Activated CD4-positive, alpha-beta T cell treated with anti-CD3 and anti-CD28 coated beads for 36 hours (primary cell): Measurements from ENCODE around the gene GNAL. TPM values are rescaled to one million over a fixed set of nuclear protein-coding genes. Genes with fewer than 3 reads are reported as not detected.
A peak's percentile ranks its signal among the peaks of the same experiment; 100 is the strongest.
"Not testable (repeated sequence)": the region's sequence is repeated elsewhere in the genome, so short reads cannot be mapped to it uniquely, and the experiment has no call there.

Source experiments
- ATAC-seq: fragments of 200-7000 bp; cut with Tn5 transposase; one replicate; pipeline ENCODE4 v1.10.0; 2021; ENCODE audit warnings: mild to moderate bottlenecking, moderate library complexity
- CTCF ChIA-PET: fragments of 350-600 bp; sonication (Branson Sonifier 250); formaldehyde crosslinking; loops from one replicate; lab custom pipeline; 2021; ENCODE audit warnings: antibody characterized with exemption; lab: Charles Lee
- POLR2A ChIA-PET: fragments of 350-600 bp; sonication (Branson Sonifier 250); formaldehyde crosslinking; loops from one replicate; lab custom pipeline; 2021; ENCODE audit warnings: antibody characterized with exemption, inconsistent platforms; lab: Charles Lee
- DNase-seq: peaks from one replicate; pipeline ENCODE4 v3.0.0-alpha.2; 2020
- H3K27ac Mint-ChIP-seq: one replicate; pipeline ENCODE4 v1.8.0; 2021; ENCODE audit warnings: mixed read lengths
- H3K27me3 Mint-ChIP-seq: one replicate; pipeline ENCODE4 v1.8.0; 2021; ENCODE audit warnings: mixed read lengths
- H3K36me3 Mint-ChIP-seq: one replicate; pipeline ENCODE4 v1.8.0; 2021; ENCODE audit warnings: low read depth, mixed read lengths
- H3K4me1 Mint-ChIP-seq: one replicate; pipeline ENCODE4 v1.8.0; 2021; ENCODE audit warnings: mixed read lengths
- H3K4me3 Mint-ChIP-seq: one replicate; pipeline ENCODE4 v1.8.0; 2021; ENCODE audit warnings: mild to moderate bottlenecking, moderate library complexity, mixed read lengths
- H3K9me3 Mint-ChIP-seq: one replicate; pipeline ENCODE4 v1.8.0; 2021; ENCODE audit warnings: low read depth, mixed read lengths
- intact Hi-C, 2 experiments: fragments of 100-400 bp; cut with DNase I in 1 of 2; cut with micrococcal nuclease in 1 of 2; formaldehyde crosslinking; loops; one replicate each; pipeline versions ENCODE4 v1.14.2 to v1.15.1; 2022 to 2024; cut with DNase I, micrococcal nuclease
- total RNA-seq, 2 experiments: library from RNA; stranded (reverse); gene quantifications; one replicate each; pipeline ENCODE4 v1.2.3, GENCODE V29; 2021

The GNAL gene
- total RNA-seq, 2 experiments from 2014 or later: 0.07 to 0.21 TPM

DNA sequence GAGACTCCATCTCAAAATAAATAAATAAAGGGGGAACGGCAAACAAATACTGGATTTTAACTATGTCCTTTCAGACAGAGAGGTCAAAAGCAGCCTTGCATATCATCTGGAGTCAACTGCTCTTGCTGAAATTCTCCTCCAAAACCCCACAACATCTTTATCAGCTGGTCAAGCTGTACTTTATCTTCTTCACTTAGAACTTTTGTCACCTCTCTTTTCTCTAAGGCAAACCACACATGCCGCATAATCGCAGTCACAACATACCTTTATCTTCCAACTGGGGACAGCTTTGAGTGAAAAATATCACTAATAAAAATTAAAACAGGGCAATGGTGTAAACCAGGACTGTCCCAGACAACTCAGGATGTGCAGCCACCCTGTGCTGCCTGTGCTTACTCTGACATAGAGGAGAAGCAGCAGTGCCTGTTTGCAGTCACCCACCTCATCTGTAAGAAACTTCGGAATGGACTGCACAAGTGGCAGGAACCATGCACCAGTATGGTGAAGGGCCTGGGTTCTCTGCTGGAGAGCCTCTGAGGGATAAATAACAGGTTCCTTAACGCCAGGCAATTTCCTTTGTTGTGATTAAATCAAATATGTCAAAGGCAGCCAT is 212.9 kb downstream of the GNAL start:
- intact Hi-C loops: no loop called here
- ChIA-PET CTCF (interaction anchor here (0.6 kb wide), 1 partner anchor 22 kb away, joined by 3 read pairs; no protein-coding TSS in a partner anchor), POLR2A (no interaction called here)
- Mint-ChIP-seq H3K36me3 (peaks cover 35% of the 10 kb centered on the region), H3K9me3 (no peaks in the 10 kb centered on the region), H3K27ac (no peak overlapping the region), H3K27me3 (no peaks in the 10 kb centered on the region), H3K4me3 (no peak overlapping the region), H3K4me1 (peaks cover 7% of the 10 kb centered on the region)
- ATAC-seq: no peak
- DNase-seq: no peak

DNA sequence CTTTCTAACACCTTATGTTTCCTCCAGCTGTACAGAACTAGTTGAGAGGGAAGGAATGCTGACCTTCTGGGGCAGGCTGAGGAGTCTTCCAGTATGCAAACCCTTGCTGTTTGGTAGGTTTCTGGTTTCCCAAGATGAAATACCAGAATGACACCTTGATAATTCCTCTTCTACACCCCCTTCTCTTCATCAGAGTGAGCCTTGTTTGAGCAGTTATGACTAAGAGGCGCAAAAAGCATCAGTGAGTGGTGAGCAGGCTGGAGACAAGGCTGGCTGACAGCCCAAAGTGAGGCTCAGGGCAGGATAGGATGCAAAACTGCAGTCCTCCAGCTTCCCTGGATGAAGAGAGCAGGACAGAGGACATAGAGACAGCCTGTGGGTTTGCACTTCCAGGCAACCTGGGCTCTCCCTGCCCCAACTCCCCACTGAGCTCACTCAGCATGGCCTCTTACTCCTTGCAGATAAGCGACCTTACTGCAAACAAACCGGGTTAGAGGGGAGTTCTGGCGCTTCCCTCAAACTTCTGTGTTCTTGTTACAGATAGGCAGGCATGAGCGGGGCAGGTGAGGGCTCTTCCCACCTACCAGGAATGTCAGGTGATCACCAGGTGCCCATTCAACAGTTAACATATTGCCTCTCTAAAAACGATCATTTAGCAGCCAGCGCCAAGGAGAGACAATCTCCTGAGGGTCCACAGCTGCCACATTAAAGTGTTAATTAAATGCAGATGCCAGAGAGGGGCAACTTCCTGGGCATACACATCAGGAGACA is 213.6 kb downstream of the GNAL start:
- H3K27me3 Mint-ChIP-seq: no peaks in the 10 kb centered on the region
- intact Hi-C loops: no loop called here

GRCh38 chr18:11905613-11906012 is 216.5 kb downstream of the GNAL start:
- ATAC-seq: no peak
- peaks cover 24% of the 10 kb centered on the region for H3K36me3 Mint-ChIP-seq
- no peak overlapping the region for H3K27ac Mint-ChIP-seq
- H3K4me1 Mint-ChIP-seq: peaks cover 18% of the 10 kb centered on the region
- POLR2A ChIA-PET: no interaction called here
- intact Hi-C loops: loop anchor here in 1 of 2 experiments (5.0 kb wide), 1 partner anchor 1993 kb away; the partner anchor contains the start of gene VAPA
- H3K4me3 Mint-ChIP-seq: no peak overlapping the region
- H3K9me3 Mint-ChIP-seq: no peaks in the 10 kb centered on the region
- no peaks in the 10 kb centered on the region for H3K27me3 Mint-ChIP-seq
- CTCF ChIA-PET: interaction anchor here (0.6 to 1.4 kb wide), 4 partner anchors 70 to 133 kb away, joined by 3 to 5 read pairs (median 3); no protein-coding TSS in a partner anchor
- DNase-seq: no peak

More for the DNA sequence above, 213.6 kb downstream of the GNAL start:
- ChIA-PET POLR2A (no interaction called here), CTCF (interaction anchor here (0.6 kb wide), 1 partner anchor 21 kb away, joined by 3 read pairs; no protein-coding TSS in a partner anchor)
- H3K4me1 Mint-ChIP-seq: peaks cover 11% of the 10 kb centered on the region
- DNase-seq (no peak), ATAC-seq (peak; percentile 30)
- peaks cover 28% of the 10 kb centered on the region for H3K36me3 Mint-ChIP-seq
- H3K27ac Mint-ChIP-seq: no peak overlapping the region
- H3K9me3 Mint-ChIP-seq: no peaks in the 10 kb centered on the region
- H3K4me3 Mint-ChIP-seq: no peak overlapping the region

DNA sequence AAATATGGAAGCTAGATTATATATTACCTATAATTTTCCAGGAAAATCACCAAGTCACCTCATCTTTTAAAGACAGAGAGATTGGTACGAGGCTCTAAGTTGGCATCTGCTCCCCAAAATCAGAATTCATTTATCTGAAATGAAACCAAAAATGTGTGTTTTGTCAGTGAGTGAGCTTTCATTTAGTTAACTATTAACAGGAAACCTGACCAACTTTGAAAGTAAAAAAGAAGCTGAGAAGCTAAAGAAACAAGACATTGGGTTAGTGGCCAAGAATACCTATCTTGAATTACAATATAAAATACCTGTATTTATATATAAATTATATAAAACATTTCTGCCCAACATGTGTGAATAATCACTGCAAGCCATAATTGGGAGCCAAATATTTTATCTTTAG is 217.1 kb downstream of the GNAL start:
- intact Hi-C loops: loop anchor here in 1 of 2 experiments (5.0 kb wide), 1 partner anchor 1994 kb away; the partner anchor contains the start of gene VAPA
- Mint-ChIP-seq H3K36me3 (peaks cover 24% of the 10 kb centered on the region), H3K9me3 (no peaks in the 10 kb centered on the region), H3K27me3 (no peaks in the 10 kb centered on the region), H3K27ac (no peak overlapping the region), H3K4me3 (no peak overlapping the region), H3K4me1 (peaks cover 18% of the 10 kb centered on the region)
- ChIA-PET CTCF (interaction anchor here (0.6 to 1.4 kb wide), 3 partner anchors 69 to 132 kb away, joined by 3 to 5 read pairs (median 3); no protein-coding TSS in a partner anchor), POLR2A (no interaction called here)
- ATAC-seq: no peak
- no peak for DNase-seq

- Mint-ChIP-seq H3K36me3 (peaks cover 17% of the 10 kb centered on the region), H3K4me3 (peak overlapping the region; percentile 88), H3K27ac (peak overlapping the region; percentile 94), H3K4me1 (peaks cover 18% of the 10 kb centered on the region), H3K9me3 (no peaks in the 10 kb centered on the region), H3K27me3 (no peaks in the 10 kb centered on the region)
- intact Hi-C loops: loop anchor here in 1 of 2 experiments (5.0 kb wide), 1 partner anchor 1995 kb away; the partner anchor contains the start of gene VAPA
- ChIA-PET CTCF (no interaction called here), POLR2A (no interaction called here)
- ATAC-seq (no peak), DNase-seq (peak; percentile 21)
Measured at GRCh38 chr18:11906926-11907874, 218.1 kb downstream of the GNAL start.

- Mint-ChIP-seq H3K9me3 (no peaks in the 10 kb centered on the region), H3K27ac (peak within 1 kb of the TSS; percentile 94), H3K4me1 (peaks cover 18% of the 10 kb centered on the region), H3K4me3 (peak within 1 kb of the TSS; percentile 88), H3K36me3 (peaks cover 13% of the 10 kb centered on the region), H3K27me3 (no peaks in the 10 kb centered on the region)
- ATAC-seq: peak; percentile 93
- peak; percentile 93 for DNase-seq
- ChIA-PET CTCF (interaction anchor here (1.5 kb wide), 1 partner anchor 29 kb away, joined by 5 read pairs; no protein-coding TSS in a partner anchor), POLR2A (no interaction called here)
- intact Hi-C loops: loop anchor here (1.0 to 5.0 kb wide), 8 partner anchors 39 to 1996 kb away; partner anchors contain the start of genes CHMP1B (in 2 of the 2), IMPA2 (in 2 of the 2), AFG3L2 (in 1 of the 2) and CEP76 (in 1 of the 2)
Measured at GRCh38 chr18:11908182-11909060, 219.4 kb downstream of the GNAL start, which contains the start of gene MPPE1. TSS of gene MPPE1 (minus strand) at chr18:11908317. CDS start at chr18:11897264, 11,053 bp downstream.

DNA sequence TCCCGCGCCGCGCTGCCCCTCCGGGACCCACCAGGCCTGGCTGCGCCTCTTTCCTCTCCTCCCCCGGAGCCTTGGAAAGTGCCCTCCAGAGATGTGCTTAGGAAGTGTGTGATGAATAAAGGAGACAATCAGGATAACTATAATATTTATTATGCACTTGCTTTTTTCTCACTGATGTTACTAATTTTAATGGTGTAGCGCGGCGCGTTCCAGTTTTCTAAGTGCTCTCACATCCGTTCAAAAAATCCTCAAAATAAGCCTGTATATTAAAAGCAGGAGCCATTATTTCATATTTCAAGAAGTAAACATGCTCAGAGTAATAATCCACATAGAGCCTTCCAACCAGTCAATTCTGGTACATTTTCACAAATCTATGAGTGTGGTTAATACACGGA is 220.0 kb downstream of the GNAL start:
- ATAC-seq (no peak), DNase-seq (no peak)
- Mint-ChIP-seq H3K27ac (peak overlapping the region; percentile 89), H3K27me3 (no peaks in the 10 kb centered on the region), H3K4me1 (peaks cover 18% of the 10 kb centered on the region), H3K4me3 (peak overlapping the region; percentile 88), H3K9me3 (no peaks in the 10 kb centered on the region), H3K36me3 (peaks cover 9% of the 10 kb centered on the region)
- ChIA-PET CTCF (interaction anchor here (0.6 to 1.5 kb wide), 2 partner anchors 29 to 1593 kb away, joined by 3 to 5 read pairs; no protein-coding TSS in a partner anchor), POLR2A (no interaction called here)
- intact Hi-C loops: loop anchor here (2.0 to 5.0 kb wide), 4 partner anchors 72 to 1997 kb away; partner anchors contain the start of genes CEP76 (in 1 of the 2), IMPA2 (in 1 of the 2), PSMG2 (in 1 of the 2) and VAPA (in 1 of the 2)

DNA sequence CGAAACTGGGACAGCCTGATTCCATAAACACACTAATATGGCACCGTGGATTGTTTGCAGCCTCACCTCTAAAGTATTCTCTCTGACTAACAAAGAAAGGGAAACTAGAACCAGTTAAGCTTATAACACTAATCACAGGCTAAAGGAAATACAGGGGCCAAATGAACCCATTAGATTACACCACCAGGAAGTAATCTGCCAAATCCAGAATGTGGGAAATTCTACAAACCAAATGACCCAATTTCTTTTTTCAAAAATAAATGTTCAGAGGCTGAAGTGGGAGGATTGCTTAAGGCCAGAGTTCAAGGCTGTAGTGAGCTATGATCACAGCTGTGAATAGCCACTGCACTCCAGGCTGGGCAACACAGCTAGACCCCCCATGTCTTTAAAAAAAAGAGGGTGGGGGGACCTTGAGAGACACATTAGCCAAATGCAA is 220.5 kb downstream of the GNAL start:
- ChIA-PET POLR2A (no interaction called here), CTCF (interaction anchor here (0.6 to 1.5 kb wide), 2 partner anchors 28 to 1592 kb away, joined by 3 to 5 read pairs; no protein-coding TSS in a partner anchor)
- Mint-ChIP-seq H3K4me1 (peaks cover 18% of the 10 kb centered on the region), H3K4me3 (peak overlapping the region; percentile 88), H3K9me3 (no peaks in the 10 kb centered on the region), H3K27ac (no peak overlapping the region), H3K27me3 (no peaks in the 10 kb centered on the region), H3K36me3 (peaks cover 9% of the 10 kb centered on the region)
- ATAC-seq (peak; percentile 34), DNase-seq (no peak)
- intact Hi-C loops: loop anchor here (2.0 to 5.0 kb wide), 4 partner anchors 71 to 1997 kb away; partner anchors contain the start of genes CEP76 (in 1 of the 2), IMPA2 (in 1 of the 2), PSMG2 (in 1 of the 2) and VAPA (in 1 of the 2)

DNA sequence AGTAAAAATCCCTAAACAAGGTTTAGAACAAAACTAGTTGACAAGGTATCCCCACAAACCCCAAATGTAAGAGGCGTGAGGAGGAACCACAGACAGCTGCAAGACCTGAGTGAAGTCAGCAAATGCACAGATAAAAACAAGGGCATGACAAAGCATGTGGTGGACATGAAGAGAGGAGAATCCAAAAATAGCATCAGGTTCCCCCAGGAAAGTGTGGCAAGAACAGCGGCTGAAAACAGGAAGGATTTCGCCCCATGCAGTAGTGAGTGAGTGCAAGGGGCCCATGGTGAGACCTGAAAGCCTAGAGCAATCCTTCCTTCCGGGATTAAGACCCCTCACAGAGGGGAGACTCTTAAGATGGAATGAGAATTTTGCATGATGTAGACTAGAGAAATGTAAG is 227.8 kb downstream of the GNAL start:
- intact Hi-C loops, H3K4me1 Mint-ChIP-seq, H3K4me3 Mint-ChIP-seq, DNase-seq, CTCF ChIA-PET, H3K36me3 Mint-ChIP-seq, H3K27ac Mint-ChIP-seq, POLR2A ChIA-PET, ATAC-seq, H3K9me3 Mint-ChIP-seq, H3K27me3 Mint-ChIP-seq: not testable (repeated sequence)
